HEK293 (cell line): ENCODE results near the gene CDKAL1.

Experiments
- CTCF ChIA-PET: fragments of 350-600 bp; formaldehyde crosslinking; extraction: SDS; loops from one replicate; lab custom pipeline; 2021; ENCODE audit warnings: antibody characterized with exemption; lab: Yijun Ruan, JAX
- POLR2A ChIA-PET: fragments of 300-600 bp; formaldehyde crosslinking; extraction: SDS; loops from one replicate; lab custom pipeline; 2020; ENCODE audit warnings: antibody characterized with exemption, inconsistent platforms; lab: Yijun Ruan, JAX
- H3K27ac ChIP-seq: fragments of 200-500 bp; sonication (Bioruptor generic); 2 replicates; pipeline ENCODE4 v1.5.1; 2014; ENCODE audit warnings: low read depth, low read length, control low read depth, inconsistent platforms; ENCODE audit errors: extremely low read depth
- H3K36me3 ChIP-seq, 2 experiments: fragments of 200-500 bp in 1 of 2; sonication (Bioruptor generic) in 1 of 2; 1 replicate in 1 of 2; 2 replicates in 1 of 2; pipeline ENCODE4 v1.5.1; 2014 to 2017; ENCODE audit warnings: inconsistent platforms in 2 of 2, low read length in 2 of 2; ENCODE audit not compliant: control insufficient read depth in 2 of 2, insufficient read depth in 1 of 2
- H3K4me1 ChIP-seq: fragments of 200-500 bp; sonication (Bioruptor generic); 2 replicates; pipeline ENCODE4 v1.5.1; 2014; ENCODE audit warnings: mild to moderate bottlenecking, low read length, inconsistent platforms; ENCODE audit not compliant: control insufficient read depth, insufficient read depth
- H3K4me3 ChIP-seq: 2 replicates; pipeline ENCODE4 v1.5.1; 2011; ENCODE audit warnings: low read depth, mild to moderate bottlenecking, control low read depth, low read length, moderate library complexity
- H3K9me3 ChIP-seq: fragments of 200-500 bp; sonication (Bioruptor generic); 2 replicates; pipeline ENCODE4 v1.5.1; 2014; ENCODE audit warnings: low read depth, low read length, inconsistent platforms; ENCODE audit not compliant: control insufficient read depth, insufficient read depth
- CTCF ChIP-seq: fragments of 450-650 bp; formaldehyde crosslinking; IDR thresholded peaks from 2 replicates; pipeline ENCODE4 v1.5.1; 2016; ENCODE audit warnings: missing biosample characterization, missing genetic modification characterization
- SETDB1 ChIP-seq: IDR thresholded peaks from one replicate; pipeline ENCODE4 v1.6.1; 2017; ENCODE audit warnings: mild to moderate bottlenecking, low read length, moderate library complexity, mixed read lengths; ENCODE audit not compliant: insufficient read length
- SP7 ChIP-seq: fragments of 450-650 bp; formaldehyde crosslinking; IDR thresholded peaks from 2 replicates; pipeline ENCODE4 v1.5.1; 2016; ENCODE audit warnings: missing biosample characterization, missing genetic modification characterization
- YY1 ChIP-seq: fragments of 450-650 bp; formaldehyde crosslinking; IDR thresholded peaks from 2 replicates; pipeline ENCODE4 v1.5.1; 2018; ENCODE audit warnings: missing biosample characterization, missing genetic modification characterization
- ZBTB21 ChIP-seq: fragments of 450-650 bp; formaldehyde crosslinking; IDR thresholded peaks from 2 replicates; pipeline ENCODE4 v1.5.1; 2017; ENCODE audit warnings: missing biosample characterization, missing genetic modification characterization
- ZNF10 ChIP-seq: fragments of 450-650 bp; formaldehyde crosslinking; IDR thresholded peaks from 2 replicates; pipeline ENCODE4 v1.5.1; 2017; ENCODE audit warnings: missing biosample characterization, missing genetic modification characterization
- ZNF175 ChIP-seq: fragments of 450-650 bp; formaldehyde crosslinking; IDR thresholded peaks from 2 replicates; pipeline ENCODE4 v1.5.1; 2016; ENCODE audit warnings: missing biosample characterization, missing genetic modification characterization
- ZNF266 ChIP-seq: fragments of 450-650 bp; formaldehyde crosslinking; IDR thresholded peaks from 2 replicates; pipeline ENCODE4 v1.5.1; 2016; ENCODE audit warnings: missing biosample characterization, missing genetic modification characterization, low read depth
- ZNF658 ChIP-seq: fragments of 450-650 bp; formaldehyde crosslinking; IDR thresholded peaks from 2 replicates; pipeline ENCODE4; 2016; ENCODE audit warnings: missing biosample characterization, missing genetic modification characterization
- ZSCAN23 ChIP-seq: fragments of 450-650 bp; formaldehyde crosslinking; IDR thresholded peaks from 2 replicates; pipeline ENCODE4 v1.5.1; 2016; ENCODE audit warnings: missing biosample characterization, missing genetic modification characterization
- TF ChIP-seq, protein P1 (sequence below): sonication (generic); formaldehyde crosslinking; IDR thresholded peaks from 2 replicates; pipeline ENCODE4 v1.8.1; 2022; ENCODE audit warnings: mild to moderate bottlenecking, moderate library complexity, missing genetic modification reagents
- TF ChIP-seq, protein P2 (sequence below): fragments of 450-650 bp; formaldehyde crosslinking; IDR thresholded peaks from 2 replicates; pipeline ENCODE4 v1.5.1; 2016; ENCODE audit warnings: missing biosample characterization, missing genetic modification characterization
- TF ChIP-seq, protein P3 (sequence below): fragments of 450-650 bp; formaldehyde crosslinking; IDR thresholded peaks from 2 replicates; pipeline ENCODE4 v1.5.1; 2016; ENCODE audit warnings: missing biosample characterization, missing genetic modification characterization
- TF ChIP-seq, protein P4 (sequence below): fragments of 450-650 bp; formaldehyde crosslinking; IDR thresholded peaks from 2 replicates; pipeline ENCODE4 v1.5.1; 2016; ENCODE audit warnings: missing biosample characterization, missing genetic modification characterization
- TF ChIP-seq, protein P5 (sequence below): fragments of 450-650 bp; formaldehyde crosslinking; IDR thresholded peaks from 2 replicates; pipeline ENCODE4 v1.5.1; 2016; ENCODE audit warnings: missing biosample characterization, missing genetic modification characterization

Gene CDKAL1

DNA sequence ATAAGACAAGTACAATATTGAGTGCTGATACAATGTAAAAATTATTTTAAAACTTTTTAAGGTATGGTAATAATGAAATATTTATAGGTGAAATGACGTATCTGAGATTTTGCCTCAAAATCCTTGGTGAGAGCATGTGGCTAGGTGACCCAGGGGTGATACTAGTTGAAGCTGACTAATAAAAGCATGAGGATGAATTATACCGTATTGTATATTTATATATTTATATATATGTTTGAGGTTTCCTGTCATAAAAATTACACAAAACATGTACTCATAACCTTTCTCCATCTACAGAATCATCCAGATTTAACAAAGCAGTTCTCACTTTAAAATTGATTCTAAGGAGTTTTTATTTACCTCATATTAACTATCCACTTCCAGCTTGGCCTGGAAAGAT is 358.1 kb downstream of the CDKAL1 start (continued):
- TF ChIP-seq CTCF = no peak
- TF ChIP-seq, protein P1, sequence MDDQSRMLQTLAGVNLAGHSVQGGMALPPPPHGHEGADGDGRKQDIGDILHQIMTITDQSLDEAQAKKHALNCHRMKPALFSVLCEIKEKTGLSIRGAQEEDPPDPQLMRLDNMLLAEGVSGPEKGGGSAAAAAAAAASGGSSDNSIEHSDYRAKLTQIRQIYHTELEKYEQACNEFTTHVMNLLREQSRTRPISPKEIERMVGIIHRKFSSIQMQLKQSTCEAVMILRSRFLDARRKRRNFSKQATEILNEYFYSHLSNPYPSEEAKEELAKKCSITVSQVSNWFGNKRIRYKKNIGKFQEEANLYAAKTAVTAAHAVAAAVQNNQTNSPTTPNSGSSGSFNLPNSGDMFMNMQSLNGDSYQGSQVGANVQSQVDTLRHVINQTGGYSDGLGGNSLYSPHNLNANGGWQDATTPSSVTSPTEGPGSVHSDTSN (CRISPR knock-in tag) = no peak

GRCh38 chr6:20893412-20893811 is 359.2 kb downstream of the CDKAL1 start:
- TF ChIP-seq, protein P2, sequence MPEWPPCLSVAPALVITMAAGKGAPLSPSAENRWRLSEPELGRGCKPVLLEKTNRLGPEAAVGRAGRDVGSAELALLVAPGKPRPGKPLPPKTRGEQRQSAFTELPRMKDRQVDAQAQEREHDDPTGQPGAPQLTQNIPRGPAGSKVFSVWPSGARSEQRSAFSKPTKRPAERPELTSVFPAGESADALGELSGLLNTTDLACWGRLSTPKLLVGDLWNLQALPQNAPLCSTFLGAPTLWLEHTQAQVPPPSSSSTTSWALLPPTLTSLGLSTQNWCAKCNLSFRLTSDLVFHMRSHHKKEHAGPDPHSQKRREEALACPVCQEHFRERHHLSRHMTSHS (tag by site-specific recombination) = no peak
- TF ChIP-seq ZNF175 (tag by site-specific recombination) (no peak), YY1 (tag by site-specific recombination) (no peak), ZBTB21 (tag by site-specific recombination) (no peak), SETDB1 (no peak), ZNF266 (tag by site-specific recombination) (no peak), ZNF658 (tag by site-specific recombination) (no peak), ZSCAN23 (no peak), SP7 (no peak), ZNF10 (tag by site-specific recombination) (no peak)
- TF ChIP-seq, protein P3, sequence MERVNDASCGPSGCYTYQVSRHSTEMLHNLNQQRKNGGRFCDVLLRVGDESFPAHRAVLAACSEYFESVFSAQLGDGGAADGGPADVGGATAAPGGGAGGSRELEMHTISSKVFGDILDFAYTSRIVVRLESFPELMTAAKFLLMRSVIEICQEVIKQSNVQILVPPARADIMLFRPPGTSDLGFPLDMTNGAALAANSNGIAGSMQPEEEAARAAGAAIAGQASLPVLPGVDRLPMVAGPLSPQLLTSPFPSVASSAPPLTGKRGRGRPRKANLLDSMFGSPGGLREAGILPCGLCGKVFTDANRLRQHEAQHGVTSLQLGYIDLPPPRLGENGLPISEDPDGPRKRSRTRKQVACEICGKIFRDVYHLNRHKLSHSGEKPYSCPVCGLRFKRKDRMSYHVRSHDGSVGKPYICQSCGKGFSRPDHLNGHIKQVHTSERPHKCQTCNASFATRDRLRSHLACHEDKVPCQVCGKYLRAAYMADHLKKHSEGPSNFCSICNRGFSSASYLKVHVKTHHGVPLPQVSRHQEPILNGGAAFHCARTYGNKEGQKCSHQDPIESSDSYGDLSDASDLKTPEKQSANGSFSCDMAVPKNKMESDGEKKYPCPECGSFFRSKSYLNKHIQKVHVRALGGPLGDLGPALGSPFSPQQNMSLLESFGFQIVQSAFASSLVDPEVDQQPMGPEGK (tag by site-specific recombination) = no peak
- TF ChIP-seq, protein P4, sequence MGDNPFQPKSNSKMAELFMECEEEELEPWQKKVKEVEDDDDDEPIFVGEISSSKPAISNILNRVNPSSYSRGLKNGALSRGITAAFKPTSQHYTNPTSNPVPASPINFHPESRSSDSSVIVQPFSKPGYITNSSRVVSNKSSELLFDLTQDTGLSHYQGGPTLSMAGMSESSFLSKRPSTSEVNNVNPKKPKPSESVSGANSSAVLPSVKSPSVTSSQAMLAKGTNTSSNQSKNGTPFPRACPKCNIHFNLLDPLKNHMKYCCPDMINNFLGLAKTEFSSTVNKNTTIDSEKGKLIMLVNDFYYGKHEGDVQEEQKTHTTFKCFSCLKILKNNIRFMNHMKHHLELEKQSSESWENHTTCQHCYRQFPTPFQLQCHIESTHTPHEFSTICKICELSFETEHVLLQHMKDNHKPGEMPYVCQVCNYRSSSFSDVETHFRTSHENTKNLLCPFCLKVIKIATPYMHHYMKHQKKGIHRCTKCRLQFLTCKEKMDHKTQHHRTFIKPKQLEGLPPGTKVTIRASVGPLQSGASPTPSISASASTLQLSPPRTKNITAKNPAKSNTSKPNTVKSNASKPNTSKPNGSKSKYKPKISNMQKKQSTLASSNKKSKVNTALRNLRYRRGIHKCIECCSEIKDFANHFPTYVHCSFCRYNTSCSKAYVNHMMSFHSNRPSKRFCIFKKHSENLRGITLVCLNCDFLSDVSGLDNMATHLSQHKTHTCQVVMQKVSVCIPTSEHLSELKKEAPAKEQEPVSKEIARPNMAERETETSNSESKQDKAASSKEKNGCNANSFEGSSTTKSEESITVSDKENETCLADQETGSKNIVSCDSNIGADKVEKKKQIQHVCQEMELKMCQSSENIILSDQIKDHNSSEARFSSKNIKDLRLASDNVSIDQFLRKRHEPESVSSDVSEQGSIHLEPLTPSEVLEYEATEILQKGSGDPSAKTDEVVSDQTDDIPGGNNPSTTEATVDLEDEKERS (tag by site-specific recombination) = no peak
- TF ChIP-seq, protein P5, sequence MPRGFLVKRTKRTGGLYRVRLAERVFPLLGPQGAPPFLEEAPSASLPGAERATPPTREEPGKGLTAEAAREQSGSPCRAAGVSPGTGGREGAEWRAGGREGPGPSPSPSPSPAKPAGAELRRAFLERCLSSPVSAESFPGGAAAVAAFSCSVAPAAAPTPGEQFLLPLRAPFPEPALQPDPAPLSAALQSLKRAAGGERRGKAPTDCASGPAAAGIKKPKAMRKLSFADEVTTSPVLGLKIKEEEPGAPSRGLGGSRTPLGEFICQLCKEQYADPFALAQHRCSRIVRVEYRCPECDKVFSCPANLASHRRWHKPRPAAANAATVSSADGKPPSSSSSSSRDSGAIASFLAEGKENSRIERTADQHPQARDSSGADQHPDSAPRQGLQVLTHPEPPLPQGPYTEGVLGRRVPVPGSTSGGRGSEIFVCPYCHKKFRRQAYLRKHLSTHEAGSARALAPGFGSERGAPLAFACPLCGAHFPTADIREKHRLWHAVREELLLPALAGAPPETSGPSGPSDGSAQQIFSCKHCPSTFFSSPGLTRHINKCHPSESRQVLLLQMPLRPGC (tag by site-specific recombination) = no peak
- no peaks in the 10 kb centered on the region for H3K9me3 ChIP-seq
- POLR2A ChIA-PET = no interaction called here
- no peaks in the 10 kb centered on the region for H3K36me3 ChIP-seq
- H3K4me3 ChIP-seq = no peak overlapping the region
- CTCF ChIA-PET = no interaction called here
- no peak overlapping the region for H3K27ac ChIP-seq
- H3K4me1 ChIP-seq = no peaks in the 10 kb centered on the region
